Type B pancreatic cell (in vitro differentiated cells): ENCODE measurements around the gene MCUB. TPM values are rescaled to one million over a fixed set of nuclear protein-coding genes. Genes with fewer than 3 reads are reported as not detected.

Experiments
- DNase-seq: peaks from one replicate; pipeline ENCODE4 v3.0.0; 2021; ENCODE audit warnings: mixed read lengths; ENCODE audit not compliant: unreplicated experiment; ENCODE audit errors: extremely low spot score
- H3K27ac Mint-ChIP-seq: 2 replicates; pipeline ENCODE4 v1.8.0; 2021; ENCODE audit warnings: mild to moderate bottlenecking, mixed read lengths
- H3K27me3 Mint-ChIP-seq: 2 replicates; pipeline ENCODE4 v1.8.0; 2021; ENCODE audit warnings: mixed read lengths
- H3K36me3 Mint-ChIP-seq: 2 replicates; pipeline ENCODE4 v1.8.0; 2021; ENCODE audit warnings: mixed read lengths
- H3K4me1 Mint-ChIP-seq: one replicate; pipeline ENCODE4 v1.8.0; 2021; ENCODE audit warnings: mixed read lengths; ENCODE audit not compliant: unreplicated experiment
- H3K4me3 Mint-ChIP-seq: 2 replicates; pipeline ENCODE4 v1.8.0; 2021; ENCODE audit warnings: mild to moderate bottlenecking, mixed read lengths
- H3K9me3 Mint-ChIP-seq: 2 replicates; pipeline ENCODE4 v1.8.0; 2021; ENCODE audit warnings: mixed read lengths
- CTCF ChIP-seq: fragments of 200-600 bp; sonication (generic); conservative IDR thresholded peaks from 2 replicates; pipeline ENCODE4 v1.5.0; 2021; ENCODE audit warnings: antibody characterized with exemption, mild to moderate bottlenecking
- total RNA-seq: library from RNA; stranded (reverse); gene quantifications from 2 replicates; pipeline ENCODE4 v1.2.1, GENCODE V29; 2021; ENCODE audit warnings: low replicate concordance

Gene MCUB
- total RNA-seq, 1 donor from 2014 or later = 10.1 TPM

- peak within 1 kb of the TSS; percentile 92 for H3K27ac Mint-ChIP-seq
- DNase-seq = peak; percentile 84
- no peaks in the 10 kb centered on the region for H3K9me3 Mint-ChIP-seq
- H3K4me1 Mint-ChIP-seq = peaks cover 31% of the 10 kb centered on the region
- peaks cover 13% of the 10 kb centered on the region for H3K36me3 Mint-ChIP-seq
- peak; percentile 88 for TF ChIP-seq CTCF
- no peaks in the 10 kb centered on the region for H3K27me3 Mint-ChIP-seq
- peak within 1 kb of the TSS; percentile 96 for H3K4me3 Mint-ChIP-seq
Observed at GRCh38 chr4:109702950-109703663, 143.1 kb downstream of the MCUB start, which contains the start of gene CASP6. Gene CASP6, minus strand, starts transcription at chr4:109703445. Its CDS starts 50 bp downstream, at chr4:109703395.

GRCh38 chr4:109703664-109704361, 143.8 kb downstream of the MCUB start:
- H3K4me3 Mint-ChIP-seq = peak overlapping the region; percentile 96

GRCh38 chr4:109708435-109708834, 148.4 kb downstream of the MCUB start:
- no peak overlapping the region for H3K27ac Mint-ChIP-seq
- peaks cover 6% of the 10 kb centered on the region for H3K4me1 Mint-ChIP-seq
- DNase-seq = no peak
- H3K27me3 Mint-ChIP-seq = no peaks in the 10 kb centered on the region
- TF ChIP-seq CTCF = no peak
- H3K4me3 Mint-ChIP-seq = no peak overlapping the region
- peaks cover 7% of the 10 kb centered on the region for H3K36me3 Mint-ChIP-seq
- no peaks in the 10 kb centered on the region for H3K9me3 Mint-ChIP-seq

More at GRCh38 chr4:109703664-109704361, 143.8 kb downstream of the MCUB start:
- Mint-ChIP-seq H3K4me1 (peaks cover 31% of the 10 kb centered on the region), H3K27ac (peak overlapping the region; percentile 92), H3K36me3 (peaks cover 8% of the 10 kb centered on the region), H3K27me3 (no peaks in the 10 kb centered on the region), H3K9me3 (no peaks in the 10 kb centered on the region)
- TF ChIP-seq CTCF = no peak
- DNase-seq = no peak

GRCh38 chr4:109708990-109709389, 148.9 kb downstream of the MCUB start:
- H3K27ac Mint-ChIP-seq = no peak overlapping the region
- H3K4me3 Mint-ChIP-seq = no peak overlapping the region
- H3K27me3 Mint-ChIP-seq = no peaks in the 10 kb centered on the region
- no peak for TF ChIP-seq CTCF
- DNase-seq = no peak
- peaks cover 1% of the 10 kb centered on the region for H3K4me1 Mint-ChIP-seq
- peaks cover 7% of the 10 kb centered on the region for H3K36me3 Mint-ChIP-seq
- H3K9me3 Mint-ChIP-seq = no peaks in the 10 kb centered on the region

- TF ChIP-seq CTCF = no peak
- Mint-ChIP-seq H3K27me3 (no peaks in the 10 kb centered on the region), H3K9me3 (no peaks in the 10 kb centered on the region), H3K4me1 (no peaks in the 10 kb centered on the region), H3K27ac (no peak overlapping the region), H3K36me3 (peaks cover 21% of the 10 kb centered on the region), H3K4me3 (no peak overlapping the region)
- DNase-seq = no peak
Observed at GRCh38 chr4:109713500-109713899, 153.5 kb downstream of the MCUB start.
